Measurements from ENCODE around the gene MGST3.

DNA sequence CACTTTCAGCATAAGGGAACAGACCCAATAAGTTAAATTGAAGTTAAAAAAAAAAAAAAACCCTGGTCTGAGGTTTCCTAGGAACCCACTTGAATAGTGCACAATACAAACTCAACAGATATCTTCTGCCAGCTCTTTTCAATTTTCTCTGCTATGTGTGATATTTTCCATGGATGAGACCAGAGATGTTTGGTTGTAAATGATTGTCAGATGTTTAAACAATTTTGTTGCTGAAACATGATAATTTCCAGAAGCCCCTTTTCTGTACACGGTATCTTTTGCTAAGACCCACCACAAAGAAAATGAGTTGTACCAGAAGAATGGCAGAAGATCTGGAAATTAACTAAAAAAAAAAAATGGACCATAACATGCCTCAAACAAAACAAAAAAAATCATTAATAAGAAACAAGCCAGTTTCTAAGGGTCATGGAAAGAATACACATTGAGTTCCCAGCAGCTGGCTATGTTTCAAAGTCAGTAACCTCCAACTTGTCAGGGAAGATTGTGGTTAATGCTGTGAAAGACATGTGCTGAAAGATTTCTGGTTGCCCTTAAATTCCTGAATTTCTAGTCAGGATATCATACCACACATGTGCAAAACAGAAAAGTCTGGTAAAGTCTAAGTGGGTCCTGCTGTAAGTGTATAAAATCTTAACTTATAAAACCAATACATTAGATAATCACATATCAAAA is 35.6 kb upstream of the MGST3 start:
- TF ChIP-seq CTCF (optimal IDR thresholded peaks at IDR 0.05 in 1 of 3, IDR thresholded peaks at IDR 0.05 in 1 of 3, conservative IDR thresholded peaks at IDR 0.05 in 1 of 3; ENCODE audit: extremely low read depth in 1 of 3, insufficient read depth in 2 of 3, low read length in 3 of 3), result no peak
- no peak for TF ChIP-seq EZH2 (IDR thresholded peaks at IDR 0.05; ENCODE audit: low read length)

Data from keratinocyte (primary cell).